Measurements from ENCODE around the gene OR4K15. TPM values are rescaled to one million over a fixed set of nuclear protein-coding genes. Genes with fewer than 3 reads are reported as not detected.
"Not testable (repeated sequence)": the region's sequence is repeated elsewhere in the genome, so short reads cannot be mapped to it uniquely, and the experiment has no call there.

Gene OR4K15
- not detected in 2 replicates for total RNA-seq

DNA sequence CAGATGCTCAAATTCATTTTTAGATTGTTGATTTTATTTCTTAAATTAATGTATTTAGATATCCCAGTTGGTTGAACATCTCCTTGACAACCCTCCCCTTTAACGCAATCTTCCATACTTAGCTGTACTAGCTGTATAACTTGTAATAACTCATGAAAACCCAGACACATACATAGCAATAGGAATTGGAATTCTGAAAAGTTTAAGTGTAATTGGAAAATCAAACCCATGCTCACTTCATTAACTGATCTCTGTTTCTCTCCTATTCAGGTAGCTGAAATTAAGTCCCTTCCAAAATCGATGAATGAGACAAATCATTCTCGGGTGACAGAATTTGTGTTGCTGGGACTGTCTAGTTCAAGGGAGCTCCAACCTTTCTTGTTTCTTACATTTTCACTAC, at the start of gene OR4K15:
Gene OR4K15, plus strand, starts transcription at position 301 of the 400 bp plus-strand sequence. Its CDS starts 0 bp downstream, at position 301.
- no peak for DNase-seq (ENCODE audit: extremely low read depth, low read depth, low spot score)

DNA sequence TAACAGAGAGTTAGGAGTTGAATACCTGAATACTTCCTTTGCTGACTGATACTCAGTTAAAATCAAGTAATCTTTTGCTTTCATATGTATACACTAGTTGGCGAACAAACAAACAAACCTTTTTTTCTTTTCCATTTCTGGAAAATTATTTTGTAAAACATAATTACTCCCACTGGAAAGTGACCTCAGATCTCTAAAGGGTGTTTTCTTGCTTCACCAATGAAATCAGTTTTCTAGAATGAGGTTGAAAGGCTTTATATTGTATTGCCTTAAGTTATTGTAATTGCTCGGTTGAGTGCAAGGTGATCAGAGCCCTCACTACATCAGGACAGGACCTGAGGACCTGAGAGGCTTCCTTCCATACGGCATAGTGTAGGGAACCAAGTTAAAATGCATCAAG, 44.8 kb upstream of the OR4K15 start, which contains the start of gene OR4K1:
Gene OR4K1, plus strand, starts transcription at position 301 of the 400 bp plus-strand sequence. CDS start 4,750 bp downstream, outside the sequence.
- DNase-seq (ENCODE audit: extremely low read depth, low read depth, low spot score): no peak

DNA sequence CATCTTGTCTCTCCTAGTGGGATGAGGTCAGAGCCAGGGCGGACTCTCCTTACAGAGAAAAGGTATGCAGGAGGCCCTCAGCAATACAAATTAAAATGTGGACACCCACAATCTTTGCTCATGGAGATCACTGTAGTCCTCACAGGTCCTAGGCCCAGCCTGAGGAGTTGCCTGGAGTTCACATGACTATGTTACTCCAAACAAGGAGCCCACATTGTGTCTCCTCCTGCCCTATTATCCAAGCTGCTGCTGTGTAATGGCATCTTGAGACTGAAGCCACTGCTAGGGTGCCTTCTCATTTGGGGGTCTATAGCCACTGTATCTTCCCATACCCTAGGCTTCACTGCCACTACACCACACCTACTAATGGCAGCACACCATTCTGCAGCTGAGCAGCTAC, 33.7 kb upstream of the OR4K15 start:
- no peak for DNase-seq (ENCODE audit: extremely low read depth, low read depth, low spot score)

DNA sequence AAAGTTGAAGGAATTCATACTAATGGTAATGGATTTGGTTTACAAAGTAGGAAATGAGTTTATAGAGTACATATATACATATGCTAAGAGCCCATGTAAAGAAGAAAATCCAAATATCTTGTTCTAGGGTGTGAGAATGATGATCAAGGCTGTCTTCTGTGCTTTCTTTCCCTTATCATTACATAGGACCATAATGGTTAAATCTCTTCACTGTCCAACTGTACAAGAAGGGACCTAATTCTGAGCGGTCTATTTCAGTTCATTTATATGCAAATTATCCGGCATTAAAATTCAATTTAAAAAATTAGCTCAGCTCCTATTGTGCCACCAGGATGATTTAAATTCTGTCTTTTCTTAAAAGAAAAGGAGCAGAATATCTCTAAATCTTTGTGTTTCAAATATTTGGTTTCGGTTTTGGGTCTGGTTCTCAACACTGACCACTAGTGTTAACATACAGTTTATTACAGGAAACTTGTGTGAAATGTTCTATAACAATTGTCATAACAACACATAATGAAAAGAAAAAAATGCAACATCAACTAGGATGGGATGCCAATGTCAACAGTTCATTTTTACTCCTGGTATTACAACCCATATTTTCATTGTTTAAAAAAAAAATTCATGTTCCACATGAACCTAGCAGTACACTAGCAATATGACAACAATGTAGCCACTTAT, 27.8 kb upstream of the OR4K15 start:
- DNase-seq (ENCODE audit: extremely low read depth, low read depth, low spot score): no peak

DNA sequence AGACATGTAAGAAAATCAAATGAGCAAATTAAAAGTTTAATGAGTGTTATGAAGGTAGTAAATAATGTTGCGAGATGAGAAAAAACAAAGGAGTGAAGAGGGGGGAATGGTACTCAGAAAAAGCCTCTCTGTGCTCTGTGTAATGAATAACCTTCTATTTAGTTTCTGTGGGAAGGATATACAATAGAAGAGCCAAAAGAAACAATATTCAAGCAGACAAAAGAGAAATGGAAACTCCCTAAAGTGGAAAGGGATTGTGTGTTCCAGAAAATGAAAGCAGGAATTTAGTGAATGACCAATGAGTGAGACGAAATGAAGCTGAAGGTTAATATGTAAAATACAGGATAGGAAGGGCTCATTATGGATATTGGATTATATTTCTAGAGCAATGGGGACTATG, 26.2 kb upstream of the OR4K15 start:
- DNase-seq (ENCODE audit: extremely low read depth, low read depth, low spot score): no peak

DNA sequence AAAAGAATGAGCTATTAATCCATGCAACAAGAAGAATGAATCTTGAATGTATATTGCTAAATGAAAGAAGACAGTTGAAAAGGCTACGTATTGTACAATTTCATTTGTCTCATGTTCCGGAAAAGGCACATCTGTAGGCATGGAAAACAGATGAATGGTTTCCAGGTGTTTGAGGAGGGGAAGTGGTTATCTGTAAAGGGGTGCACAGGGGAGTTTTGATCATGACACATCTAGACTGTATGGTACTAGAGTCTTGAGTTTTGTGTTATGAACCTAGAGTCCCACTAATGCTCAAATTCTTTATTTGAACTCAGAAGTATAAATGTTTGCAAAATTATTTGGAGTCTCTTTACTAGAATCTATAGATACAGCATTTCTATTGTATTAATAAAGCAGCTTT, 5.7 kb upstream of the OR4K15 start:
- not testable (repeated sequence) for DNase-seq (ENCODE audit: extremely low read depth, low read depth, low spot score)

DNA sequence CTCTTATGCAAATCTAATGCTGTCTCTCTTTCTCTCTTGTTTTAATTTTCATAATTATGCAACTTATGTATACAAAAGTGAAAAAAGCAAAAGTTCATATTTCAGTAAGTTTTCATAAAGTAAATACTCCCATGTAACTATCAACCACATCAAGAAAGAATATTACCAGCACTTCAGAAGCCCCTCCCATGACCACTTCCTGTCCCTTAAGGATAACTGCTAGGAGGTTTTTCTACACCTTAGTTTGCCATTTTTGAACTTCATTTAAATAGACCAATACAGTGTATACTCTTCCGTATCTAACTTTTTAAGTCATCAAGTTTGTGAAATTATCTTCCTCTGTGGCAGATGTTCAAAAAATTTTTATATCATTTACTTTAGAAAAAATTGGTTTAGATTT, 547 bp upstream of the OR4K15 start:
- no peak for DNase-seq (ENCODE audit: extremely low read depth, low read depth, low spot score)

GRCh38 chr14:19993438-19993837, 18.0 kb downstream of the OR4K15 start:
- no peak for DNase-seq (ENCODE audit: extremely low read depth, low read depth, low spot score)

- no peak for DNase-seq (ENCODE audit: extremely low read depth, low read depth, low spot score)
These were observed 26.5 kb downstream of the OR4K15 start, which contains the start of gene OR4Q2 for GRCh38 chr14:20001863-20002262. Gene OR4Q2, plus strand, starts transcription at chr14:20002163.

GRCh38 chr14:20002319-20002718, 26.9 kb downstream of the OR4K15 start:
- no peak for DNase-seq (ENCODE audit: extremely low read depth, low read depth, low spot score)

DNA sequence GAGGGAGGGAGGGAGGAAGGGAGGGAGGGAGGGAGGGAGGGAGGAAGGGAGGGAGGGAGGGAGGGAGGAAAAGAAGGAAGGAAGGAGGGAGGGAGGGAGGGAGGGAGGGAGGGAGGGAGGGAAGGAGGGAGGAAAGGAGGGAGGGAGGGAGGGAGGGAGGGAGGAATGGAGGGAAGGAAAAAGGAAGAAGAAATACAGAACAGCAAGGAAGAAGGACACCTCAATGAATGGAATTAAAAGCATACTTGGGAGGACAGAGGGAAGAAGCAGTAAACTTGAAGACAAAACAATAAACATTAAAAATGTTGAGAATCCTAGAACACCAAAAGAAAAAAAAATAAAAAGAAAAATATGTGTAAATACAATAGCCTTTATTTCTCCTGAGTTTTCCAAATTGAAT, 32.8 kb downstream of the OR4K15 start:
- DNase-seq (ENCODE audit: extremely low read depth, low read depth, low spot score): no peak

DNA sequence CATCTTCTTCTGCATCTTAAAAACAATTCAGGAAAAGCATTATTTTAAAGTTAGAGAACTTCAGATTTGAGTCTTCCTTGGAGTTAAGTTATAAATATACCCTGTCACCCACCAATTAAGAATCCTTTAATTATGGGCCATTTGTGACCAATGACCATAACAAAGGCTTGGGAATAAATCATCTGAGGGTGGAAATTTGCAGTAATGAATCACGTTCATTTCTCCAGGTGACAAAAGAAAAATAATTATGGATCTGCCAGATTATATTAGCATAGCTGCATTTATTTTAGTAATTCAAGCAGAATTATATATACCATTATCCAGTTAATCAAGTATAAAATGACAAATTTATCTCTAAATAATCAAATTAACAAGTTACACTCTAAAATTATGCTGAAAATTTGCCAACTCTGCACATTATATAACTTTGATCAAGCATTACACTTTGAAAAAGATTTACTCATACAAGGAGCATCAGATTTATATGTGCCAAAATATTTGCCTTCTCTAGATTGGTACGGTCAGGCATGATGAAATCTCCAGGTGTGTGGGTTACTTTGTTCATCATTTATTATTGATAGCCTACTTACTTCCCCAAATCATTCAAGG, 44.0 kb downstream of the OR4K15 start, which contains the start of gene OR4K14:
Gene OR4K14, minus strand, starts transcription at position 51 of the 609 bp plus-strand sequence. CDS start 4,114 bp downstream, outside the sequence.
- no peak for DNase-seq (ENCODE audit: extremely low read depth, low read depth, low spot score)

Other genes starting within 250 kb of the OR4K15 start
- gene OR4Q3, start 232.0 kb upstream of the OR4K15 start, total RNA-seq: not detected in 2 replicates
- gene OR4M1, start 202.1 kb upstream of the OR4K15 start, total RNA-seq: not detected in 2 replicates
- not detected in 2 replicates for gene OR4N2, start 171.8 kb upstream of the OR4K15 start, total RNA-seq
- gene OR4K2, start 100.4 kb upstream of the OR4K15 start, total RNA-seq: not detected in 2 replicates
- not detected in 2 replicates for gene OR4K5, start 55.0 kb upstream of the OR4K15 start, total RNA-seq
- gene OR4K1, start 44.7 kb upstream of the OR4K15 start, total RNA-seq: not detected in 2 replicates
- gene OR4Q2, start 26.6 kb downstream of the OR4K15 start, total RNA-seq: not detected in 2 replicates
- gene OR4K14, start 43.7 kb downstream of the OR4K15 start, total RNA-seq: not detected in 2 replicates
- gene OR4K13, start 60.4 kb downstream of the OR4K15 start, total RNA-seq: not detected in 2 replicates
- gene OR4L1, start 84.5 kb downstream of the OR4K15 start, total RNA-seq: not detected in 2 replicates
- gene OR4K17, start 135.1 kb downstream of the OR4K15 start, total RNA-seq: not detected in 2 replicates
- gene OR4N5, start 163.2 kb downstream of the OR4K15 start, total RNA-seq: not detected in 2 replicates
- not detected in 2 replicates for gene OR11G2, start 215.3 kb downstream of the OR4K15 start, total RNA-seq
- gene OR11H6, start 248.1 kb downstream of the OR4K15 start, total RNA-seq: not detected in 2 replicates